HG03575 (cell line): ENCODE results near the gene ZNF735.
"Not testable (repeated sequence)": the region's sequence is repeated elsewhere in the genome, so short reads cannot be mapped to it uniquely, and the experiment has no call there.

Experiments
- ATAC-seq: cut with Tn5 transposase; IDR thresholded peaks from one replicate; pipeline ENCODE4 v1.9.1; 2021; ENCODE audit not compliant: unreplicated experiment, insufficient number of reproducible peaks, low FRiP score; ENCODE audit errors: extremely low read depth

Gene ZNF735

DNA sequence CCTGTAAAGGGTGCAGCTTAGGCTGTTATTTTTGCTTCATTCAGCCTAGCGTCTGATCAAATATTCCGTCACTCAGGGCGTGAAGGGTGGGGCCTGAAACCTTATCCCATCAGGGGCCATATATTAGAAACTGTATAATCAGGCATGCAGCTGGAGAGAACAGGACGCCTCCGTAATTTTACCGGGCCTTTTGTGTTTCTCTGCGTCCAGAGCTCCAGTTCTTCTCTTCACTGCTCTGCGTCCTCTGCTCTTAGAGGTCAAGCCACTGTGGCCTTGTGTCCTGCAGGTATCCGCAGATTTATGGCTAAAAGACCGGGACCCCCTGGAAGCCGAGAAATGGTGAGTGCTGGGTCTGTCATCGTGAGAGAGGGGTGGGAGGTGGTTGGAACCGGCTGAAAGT, at the start of gene ZNF735:
Gene ZNF735, plus strand, starts transcription at position 301 of the 400 bp plus-strand sequence. Its CDS starts 0 bp downstream, at position 301.
- no peak for ATAC-seq

DNA sequence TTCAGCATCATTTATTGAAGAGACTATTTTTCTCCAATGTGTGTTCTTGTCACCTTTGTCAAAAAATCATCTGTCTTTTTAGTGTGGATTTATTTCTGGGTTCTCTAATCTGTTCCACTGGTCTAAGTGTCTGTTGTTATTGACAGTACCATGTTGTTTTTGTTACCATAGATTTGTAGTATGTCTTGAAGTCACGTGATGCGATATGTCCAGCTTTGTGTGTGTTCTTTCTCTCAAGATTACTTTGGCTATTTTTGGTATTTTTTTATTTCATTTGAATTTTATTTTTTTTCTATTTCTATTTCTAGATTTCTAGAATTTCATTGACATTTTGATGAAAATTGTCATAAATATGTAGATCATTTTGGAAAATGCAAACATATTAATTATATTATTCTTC, 36.0 kb upstream of the ZNF735 start:
- not testable (repeated sequence) for ATAC-seq

DNA sequence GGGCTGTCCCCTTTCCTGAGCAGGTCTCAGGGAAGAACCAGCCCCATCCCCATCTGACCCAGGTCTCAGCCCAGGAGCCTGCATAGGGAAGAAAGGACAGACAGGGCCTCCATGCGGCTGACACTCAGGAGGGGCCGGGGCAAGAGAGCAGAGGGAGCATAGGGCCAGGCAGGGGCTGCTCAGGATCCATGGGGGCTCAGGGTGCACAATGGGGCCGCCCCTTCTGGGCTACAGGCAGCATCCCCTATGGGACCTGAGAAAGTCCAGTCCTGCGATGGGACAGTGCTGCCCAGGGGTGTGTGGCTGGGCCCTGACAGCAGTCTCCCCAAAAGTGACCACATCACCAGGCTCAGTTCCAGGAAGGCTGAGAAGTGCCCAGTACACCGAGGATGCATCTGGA, 32.7 kb upstream of the ZNF735 start:
- ATAC-seq: no peak

GRCh38 chr7:64174941-64175340, 32.1 kb upstream of the ZNF735 start:
- no peak for ATAC-seq

DNA sequence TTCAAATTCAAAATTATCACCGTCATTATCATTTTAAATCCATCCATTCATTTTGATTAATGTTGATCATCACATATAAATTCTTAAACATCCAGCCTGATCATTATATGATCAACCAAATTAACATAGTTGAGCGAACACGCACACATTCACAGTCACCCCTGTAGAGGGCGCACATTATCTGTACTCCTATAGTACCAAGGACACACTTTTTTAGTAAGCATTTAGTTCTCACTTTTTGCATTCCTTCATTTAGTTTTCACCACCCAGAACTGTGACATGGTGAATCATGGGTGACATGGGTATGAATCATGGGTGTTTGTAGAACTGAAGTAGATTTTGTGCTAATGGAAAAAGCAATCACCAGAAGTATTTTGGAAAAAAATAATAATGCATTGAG, 26.0 kb upstream of the ZNF735 start:
- ATAC-seq: no peak

- no peak for ATAC-seq
Observed at GRCh38 chr7:64181586-64181985, 25.4 kb upstream of the ZNF735 start.

GRCh38 chr7:64182036-64182790, 24.8 kb upstream of the ZNF735 start:
- no peak for ATAC-seq

DNA sequence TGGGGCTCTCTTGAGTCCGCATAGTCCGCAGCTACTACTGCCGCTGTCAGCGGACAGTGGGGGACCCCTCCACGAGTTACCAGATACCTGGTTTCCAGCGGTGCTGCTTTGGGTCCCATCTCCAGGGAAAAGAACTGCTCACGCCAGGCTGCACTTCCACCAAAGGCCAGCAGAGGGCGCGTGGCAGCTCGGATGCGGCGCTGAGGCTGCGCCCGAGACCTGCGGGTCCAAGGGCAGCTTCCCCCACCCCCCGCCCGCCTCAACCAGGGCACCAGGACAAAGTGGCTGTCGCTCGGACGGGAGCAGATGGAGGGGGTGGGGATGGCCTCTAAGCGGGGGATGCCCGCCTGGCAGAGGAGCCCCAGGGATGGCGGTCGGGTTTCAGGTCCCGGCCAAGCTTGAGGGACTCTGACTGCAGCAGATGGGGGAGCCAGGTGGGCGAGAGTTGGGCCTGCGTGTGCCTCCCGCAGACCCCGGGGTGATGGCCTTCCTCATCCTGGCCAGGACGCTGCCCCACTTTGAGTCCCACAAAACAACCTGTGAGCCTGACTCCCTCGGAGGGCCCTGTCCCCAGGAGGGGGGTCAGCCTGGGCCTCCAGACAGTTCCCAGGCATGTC, 23.8 kb upstream of the ZNF735 start:
- no peak for ATAC-seq

GRCh38 chr7:64183827-64184372, 23.1 kb upstream of the ZNF735 start:
- no peak for ATAC-seq

- no peak for ATAC-seq
Observed at GRCh38 chr7:64184376-64184775, 22.6 kb upstream of the ZNF735 start.

DNA sequence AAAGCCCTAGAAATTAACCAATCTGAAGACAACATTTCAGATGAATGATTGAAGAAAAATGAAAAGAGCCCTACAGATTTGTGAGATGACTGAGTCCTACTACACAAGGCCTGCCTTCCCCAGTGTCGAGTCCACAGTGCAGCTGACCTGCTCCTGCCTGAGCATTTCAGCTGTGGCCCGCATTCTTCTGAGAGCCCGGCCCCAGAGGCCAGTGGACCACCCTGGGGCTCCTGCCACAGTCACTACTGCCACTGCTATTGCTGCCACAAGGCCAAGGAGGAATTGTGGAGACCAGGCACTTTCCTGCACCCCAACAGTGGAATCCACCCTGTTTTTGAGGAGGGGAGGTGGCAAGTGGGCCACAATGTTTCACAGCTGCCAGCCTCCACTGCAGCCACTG, 19.6 kb upstream of the ZNF735 start:
- no peak for ATAC-seq

DNA sequence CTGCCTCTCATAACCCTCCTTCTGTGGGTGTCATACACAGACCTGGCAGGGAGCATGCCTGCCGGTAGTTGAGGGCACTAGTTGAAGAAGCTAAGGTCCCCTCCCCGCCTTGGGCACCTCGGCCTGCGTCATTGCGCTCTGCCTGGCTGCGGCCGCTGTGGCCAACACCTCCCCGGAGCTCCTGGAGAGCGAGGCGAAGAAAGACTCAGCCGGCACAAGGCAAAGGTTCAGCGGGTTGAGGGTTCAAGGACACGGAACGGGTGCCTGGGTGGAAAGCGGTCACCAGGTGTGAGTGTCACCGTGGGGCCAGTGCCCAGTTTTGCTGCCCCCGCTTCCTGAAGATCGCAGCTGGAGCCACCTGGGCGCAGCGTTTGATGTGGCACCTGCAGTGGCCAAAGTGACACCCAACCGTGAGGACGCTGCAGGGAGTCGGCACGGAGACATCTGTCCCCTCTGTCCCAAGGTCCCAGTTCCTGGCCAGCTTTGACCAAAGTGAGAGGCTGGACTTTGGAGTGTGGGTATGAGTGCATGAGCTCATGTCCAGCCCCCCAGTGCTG, 14.8 kb upstream of the ZNF735 start:
- ATAC-seq: no peak

DNA sequence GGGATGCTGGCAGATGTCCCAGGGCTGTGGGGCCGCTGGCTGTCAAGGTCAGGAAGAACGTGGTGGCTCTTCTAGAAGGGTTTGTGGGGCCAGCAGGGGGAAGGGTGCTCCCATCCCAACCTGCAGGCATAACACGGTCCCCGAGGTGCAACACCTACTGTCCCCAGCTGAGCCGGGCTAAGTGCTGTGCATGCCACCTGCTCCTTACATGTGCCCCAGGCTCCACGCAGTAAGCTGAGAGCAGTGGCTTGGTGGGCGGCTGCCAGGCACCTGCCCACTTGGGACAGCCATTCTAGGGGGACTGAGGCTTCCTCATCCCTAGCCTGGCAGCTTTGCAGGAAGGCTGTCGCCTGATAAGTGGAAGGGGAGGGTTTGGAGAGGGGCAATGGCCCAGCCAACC, 14.2 kb upstream of the ZNF735 start:
- ATAC-seq: no peak

- not testable (repeated sequence) for ATAC-seq
Observed at GRCh38 chr7:64219710-64220298, 12.8 kb downstream of the ZNF735 start.

DNA sequence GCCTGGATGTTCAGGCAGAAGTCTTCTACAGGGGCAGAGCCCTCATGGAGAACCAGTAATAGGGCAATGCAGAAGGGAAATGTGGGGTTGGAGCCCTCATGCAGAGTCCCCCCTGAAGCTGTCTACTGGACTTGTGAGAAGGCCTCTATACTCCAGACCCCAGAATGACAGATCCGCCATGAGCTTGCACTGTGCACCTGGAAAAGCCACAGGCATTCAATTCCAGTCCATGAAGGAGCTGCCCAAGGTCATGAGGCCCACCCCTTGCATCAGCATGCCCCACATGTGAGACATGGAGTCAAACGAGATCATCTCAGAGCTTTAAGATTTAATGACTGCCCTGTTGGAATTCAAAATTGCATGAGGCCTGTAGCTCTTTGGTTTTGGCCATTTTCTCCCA, 16.4 kb downstream of the ZNF735 start:
- no peak for ATAC-seq

- not testable (repeated sequence) for ATAC-seq
Observed at GRCh38 chr7:64228174-64228573, 21.2 kb downstream of the ZNF735 start, which contains the start of gene ZNF679. Gene ZNF679 (plus strand): TSS chr7:64228474. CDS start chr7:64249118, 20,644 bp downstream.

- no peak for ATAC-seq
Observed at GRCh38 chr7:64266341-64266919, 59.4 kb downstream of the ZNF735 start.
